ENCODE measurements around the gene TMEM201.

GRCh38 chr1:9630331-9631111, 41.8 kb downstream of the TMEM201 start:
- TF ChIP-seq CTCF (IDR thresholded peaks at IDR 0.05) (no peak), EP300 (IDR thresholded peaks at IDR 0.05; ENCODE audit: borderline replicate concordance in 1 of 2, low read depth in 1 of 2, low read length in 1 of 2) (no peak), TEAD4 (IDR thresholded peaks at IDR 0.05; ENCODE audit: borderline replicate concordance, insufficient read depth) (no peak), POLR2AphosphoS5 (IDR thresholded peaks at IDR 0.05; ENCODE audit: low read depth, low read length) (no peak), FOXM1 (IDR thresholded peaks at IDR 0.05; ENCODE audit: low read depth) (no peak), JUND (IDR thresholded peaks at IDR 0.05) (no peak), RFX5 (IDR thresholded peaks at IDR 0.05; ENCODE audit: low read length) (no peak), FOXJ3 (CRISPR knock-in tag; IDR thresholded peaks at IDR 0.05) (no peak), GATA2 (CRISPR knock-in tag; IDR thresholded peaks at IDR 0.05) (no peak), GABPA (IDR thresholded peaks at IDR 0.05; ENCODE audit: low read depth) (no peak)
- TF ChIP-seq, protein P1, sequence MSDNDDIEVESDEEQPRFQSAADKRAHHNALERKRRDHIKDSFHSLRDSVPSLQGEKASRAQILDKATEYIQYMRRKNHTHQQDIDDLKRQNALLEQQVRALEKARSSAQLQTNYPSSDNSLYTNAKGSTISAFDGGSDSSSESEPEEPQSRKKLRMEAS (IDR thresholded peaks at IDR 0.05; ENCODE audit: low read depth), result no peak

All from SK-N-SH (cell line).